WTC11 (cell line): ENCODE measurements around the gene BPIFB2. TPM values are rescaled to one million over a fixed set of nuclear protein-coding genes. Genes with fewer than 3 reads are reported as not detected.

Source experiments
- ATAC-seq: fragments of 200-7000 bp; cut with Tn5 transposase; 2 replicates; pipeline ENCODE4 v1.10.0; 2021; ENCODE audit warnings: mild to moderate bottlenecking, moderate library complexity
- CTCF ChIA-PET: fragments of 300-600 bp; sonication (Branson Sonifier 250); formaldehyde crosslinking; loops from one replicate; lab custom pipeline; 2021; ENCODE audit warnings: antibody characterized with exemption; lab: Charles Lee
- POLR2A ChIA-PET: fragments of 350-600 bp; sonication (Branson Sonifier 250); formaldehyde crosslinking; loops from one replicate; lab custom pipeline; 2021; ENCODE audit warnings: antibody characterized with exemption; lab: Charles Lee
- DNase-seq: peaks from one replicate; pipeline ENCODE4 v3.0.0; 2021; ENCODE audit warnings: low spot score
- H3K27ac Mint-ChIP-seq: 2 replicates; pipeline ENCODE4 v1.8.0; 2021; ENCODE audit warnings: mixed read lengths
- H3K27me3 Mint-ChIP-seq: 2 replicates; pipeline ENCODE4 v1.8.0; 2021; ENCODE audit warnings: low read depth, mild to moderate bottlenecking, moderate library complexity, mixed read lengths
- H3K36me3 Mint-ChIP-seq: 2 replicates; pipeline ENCODE4 v1.8.0; 2021; ENCODE audit warnings: mixed read lengths
- H3K4me1 Mint-ChIP-seq: 2 replicates; pipeline ENCODE4 v1.8.0; 2022; ENCODE audit warnings: mixed read lengths
- H3K4me3 Mint-ChIP-seq: 2 replicates; pipeline ENCODE4 v1.8.0; 2021; ENCODE audit warnings: mild to moderate bottlenecking, moderate library complexity, mixed read lengths
- H3K9me3 Mint-ChIP-seq: 2 replicates; pipeline ENCODE4 v1.8.0; 2021; ENCODE audit warnings: mixed read lengths
- ATF3 ChIP-seq: sonication (generic); formaldehyde crosslinking; conservative IDR thresholded peaks from 2 replicates; pipeline ENCODE4 v1.8.1; 2022; ENCODE audit warnings: mild to moderate bottlenecking, missing genetic modification reagents
- E2F4 ChIP-seq: sonication (generic); formaldehyde crosslinking; IDR thresholded peaks from 2 replicates; pipeline ENCODE4 v1.8.1; 2022; ENCODE audit warnings: low read depth, mild to moderate bottlenecking, moderate library complexity, missing genetic modification reagents, borderline replicate concordance
- ELF4 ChIP-seq: sonication (generic); formaldehyde crosslinking; IDR thresholded peaks from 2 replicates; pipeline ENCODE4 v1.8.1; 2022; ENCODE audit warnings: low read depth, mild to moderate bottlenecking, moderate library complexity, missing genetic modification reagents
- FOXP1 ChIP-seq: sonication (generic); formaldehyde crosslinking; IDR thresholded peaks from 2 replicates; pipeline ENCODE4 v1.8.0; 2022; ENCODE audit warnings: missing genetic modification reagents, mild to moderate bottlenecking, moderate library complexity, borderline replicate concordance
- JAZF1 ChIP-seq: fragments of 250-450 bp; sonication (Bioruptor Pico); IDR thresholded peaks from 2 replicates; pipeline ENCODE4 v1.9.0; 2021; ENCODE audit warnings: moderate library complexity, mild to moderate bottlenecking, inconsistent platforms
- NFYB ChIP-seq: sonication (generic); formaldehyde crosslinking; conservative IDR thresholded peaks from 2 replicates; pipeline ENCODE4 v1.8.0; 2022; ENCODE audit warnings: low read depth, missing genetic modification reagents
- NR3C1 ChIP-seq: sonication (generic); formaldehyde crosslinking; conservative IDR thresholded peaks from 2 replicates; pipeline ENCODE4 v1.8.1; 2023; ENCODE audit warnings: low read depth, mild to moderate bottlenecking, missing genetic modification reagents
- OVOL2 ChIP-seq: fragments of 250-450 bp; sonication (Bioruptor Pico); IDR thresholded peaks from 2 replicates; pipeline ENCODE4 v1.9.0; 2021; ENCODE audit warnings: mild to moderate bottlenecking, borderline replicate concordance
- PRDM15 ChIP-seq: sonication (generic); formaldehyde crosslinking; IDR thresholded peaks from 2 replicates; pipeline ENCODE4 v1.8.0; 2022; ENCODE audit warnings: missing genetic modification reagents
- PREB ChIP-seq: sonication (generic); formaldehyde crosslinking; IDR thresholded peaks from 2 replicates; pipeline ENCODE4 v1.8.1; 2022; ENCODE audit warnings: mild to moderate bottlenecking, missing genetic modification reagents, moderate library complexity, borderline replicate concordance
- SMAD4 ChIP-seq: sonication (generic); formaldehyde crosslinking; IDR thresholded peaks from 2 replicates; pipeline ENCODE4 v1.8.0; 2022; ENCODE audit warnings: mild to moderate bottlenecking, missing genetic modification reagents
- SOX15 ChIP-seq: fragments of 250-450 bp; sonication (Bioruptor Pico); IDR thresholded peaks from 2 replicates; pipeline ENCODE4 v1.9.0; 2021; ENCODE audit warnings: mild to moderate bottlenecking
- TEAD1 ChIP-seq: sonication (generic); formaldehyde crosslinking; IDR thresholded peaks from 2 replicates; pipeline ENCODE4 v1.8.0; 2022; ENCODE audit warnings: mild to moderate bottlenecking, missing genetic modification reagents
- ZMAT4 ChIP-seq: fragments of 250-450 bp; sonication (Bioruptor Pico); IDR thresholded peaks from 2 replicates; pipeline ENCODE4 v1.9.0; 2021; ENCODE audit warnings: mild to moderate bottlenecking
- total RNA-seq: library from RNA; stranded (reverse); gene quantifications from 3 replicates; pipeline ENCODE4 v1.2.3, GENCODE V29; 2021
- TF ChIP-seq, protein P1 (sequence below): sonication (generic); formaldehyde crosslinking; IDR thresholded peaks from 2 replicates; pipeline ENCODE4 v1.8.0; 2022; ENCODE audit warnings: mild to moderate bottlenecking, missing genetic modification reagents
- TF ChIP-seq, protein P2 (sequence below): sonication (generic); formaldehyde crosslinking; IDR thresholded peaks from 2 replicates; pipeline ENCODE4 v1.8.1; 2023; ENCODE audit warnings: mild to moderate bottlenecking, missing genetic modification reagents
- TF ChIP-seq, protein P3 (sequence below): fragments of 250-450 bp; sonication (Bioruptor Pico); IDR thresholded peaks from 2 replicates; pipeline ENCODE4 v1.9.0; 2021; ENCODE audit warnings: moderate library complexity, mild to moderate bottlenecking, inconsistent platforms, borderline replicate concordance
- TF ChIP-seq, protein P4 (sequence below): fragments of 200-600 bp; IDR thresholded peaks from 2 replicates; pipeline ENCODE4 v1.8.0; 2022; ENCODE audit warnings: antibody characterized with exemption
- TF ChIP-seq, protein P5 (sequence below): sonication (generic); formaldehyde crosslinking; conservative IDR thresholded peaks from 2 replicates; pipeline ENCODE4 v1.8.1; 2023; ENCODE audit warnings: mild to moderate bottlenecking, low read depth, missing genetic modification reagents, moderate library complexity

The BPIFB2 gene
- total RNA-seq, 1 experiment from 2014 or later, result 0.09 TPM

GRCh38 chr20:33054381-33054780 lies 46.9 kb downstream of the BPIFB2 start:
- ChIA-PET CTCF (no interaction called here), POLR2A (no interaction called here)
- no peaks in the 10 kb centered on the region for H3K9me3 Mint-ChIP-seq
- H3K36me3 Mint-ChIP-seq, result no peaks in the 10 kb centered on the region
- peaks cover 7% of the 10 kb centered on the region; the same call in 1 of the 2 replicates for H3K4me1 Mint-ChIP-seq
- ATAC-seq (no peak), DNase-seq (no peak)
- H3K4me3 Mint-ChIP-seq, result no peak overlapping the region
- no peak for TF ChIP-seq JAZF1 (CRISPR knock-in tag)
- TF ChIP-seq FOXP1 (CRISPR knock-in tag), result no peak
- TF ChIP-seq, protein P1, sequence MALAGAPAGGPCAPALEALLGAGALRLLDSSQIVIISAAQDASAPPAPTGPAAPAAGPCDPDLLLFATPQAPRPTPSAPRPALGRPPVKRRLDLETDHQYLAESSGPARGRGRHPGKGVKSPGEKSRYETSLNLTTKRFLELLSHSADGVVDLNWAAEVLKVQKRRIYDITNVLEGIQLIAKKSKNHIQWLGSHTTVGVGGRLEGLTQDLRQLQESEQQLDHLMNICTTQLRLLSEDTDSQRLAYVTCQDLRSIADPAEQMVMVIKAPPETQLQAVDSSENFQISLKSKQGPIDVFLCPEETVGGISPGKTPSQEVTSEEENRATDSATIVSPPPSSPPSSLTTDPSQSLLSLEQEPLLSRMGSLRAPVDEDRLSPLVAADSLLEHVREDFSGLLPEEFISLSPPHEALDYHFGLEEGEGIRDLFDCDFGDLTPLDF (CRISPR knock-in tag), result no peak
- no peak for TF ChIP-seq SOX15 (CRISPR knock-in tag)
- TF ChIP-seq ATF3 (CRISPR knock-in tag), result no peak
- no peak for TF ChIP-seq ZMAT4 (CRISPR knock-in tag)
- TF ChIP-seq, protein P2, sequence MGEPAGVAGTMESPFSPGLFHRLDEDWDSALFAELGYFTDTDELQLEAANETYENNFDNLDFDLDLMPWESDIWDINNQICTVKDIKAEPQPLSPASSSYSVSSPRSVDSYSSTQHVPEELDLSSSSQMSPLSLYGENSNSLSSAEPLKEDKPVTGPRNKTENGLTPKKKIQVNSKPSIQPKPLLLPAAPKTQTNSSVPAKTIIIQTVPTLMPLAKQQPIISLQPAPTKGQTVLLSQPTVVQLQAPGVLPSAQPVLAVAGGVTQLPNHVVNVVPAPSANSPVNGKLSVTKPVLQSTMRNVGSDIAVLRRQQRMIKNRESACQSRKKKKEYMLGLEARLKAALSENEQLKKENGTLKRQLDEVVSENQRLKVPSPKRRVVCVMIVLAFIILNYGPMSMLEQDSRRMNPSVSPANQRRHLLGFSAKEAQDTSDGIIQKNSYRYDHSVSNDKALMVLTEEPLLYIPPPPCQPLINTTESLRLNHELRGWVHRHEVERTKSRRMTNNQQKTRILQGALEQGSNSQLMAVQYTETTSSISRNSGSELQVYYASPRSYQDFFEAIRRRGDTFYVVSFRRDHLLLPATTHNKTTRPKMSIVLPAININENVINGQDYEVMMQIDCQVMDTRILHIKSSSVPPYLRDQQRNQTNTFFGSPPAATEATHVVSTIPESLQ, result no peak
- TF ChIP-seq NR3C1 (CRISPR knock-in tag), result no peak
- TF ChIP-seq SMAD4 (CRISPR knock-in tag), result no peak
- no peak for TF ChIP-seq NFYB
- no peak for TF ChIP-seq ELF4 (CRISPR knock-in tag)
- TF ChIP-seq TEAD1 (CRISPR knock-in tag), result no peak
- TF ChIP-seq, protein P3, sequence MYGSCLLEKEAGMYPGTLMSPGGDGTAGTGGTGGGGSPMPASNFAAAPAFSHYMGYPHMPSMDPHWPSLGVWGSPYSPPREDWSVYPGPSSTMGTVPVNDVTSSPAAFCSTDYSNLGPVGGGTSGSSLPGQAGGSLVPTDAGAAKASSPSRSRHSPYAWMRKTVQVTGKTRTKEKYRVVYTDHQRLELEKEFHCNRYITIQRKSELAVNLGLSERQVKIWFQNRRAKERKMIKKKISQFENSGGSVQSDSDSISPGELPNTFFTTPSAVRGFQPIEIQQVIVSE (CRISPR knock-in tag), result no peak
- no peak for TF ChIP-seq PRDM15 (CRISPR knock-in tag)
- TF ChIP-seq, protein P4, sequence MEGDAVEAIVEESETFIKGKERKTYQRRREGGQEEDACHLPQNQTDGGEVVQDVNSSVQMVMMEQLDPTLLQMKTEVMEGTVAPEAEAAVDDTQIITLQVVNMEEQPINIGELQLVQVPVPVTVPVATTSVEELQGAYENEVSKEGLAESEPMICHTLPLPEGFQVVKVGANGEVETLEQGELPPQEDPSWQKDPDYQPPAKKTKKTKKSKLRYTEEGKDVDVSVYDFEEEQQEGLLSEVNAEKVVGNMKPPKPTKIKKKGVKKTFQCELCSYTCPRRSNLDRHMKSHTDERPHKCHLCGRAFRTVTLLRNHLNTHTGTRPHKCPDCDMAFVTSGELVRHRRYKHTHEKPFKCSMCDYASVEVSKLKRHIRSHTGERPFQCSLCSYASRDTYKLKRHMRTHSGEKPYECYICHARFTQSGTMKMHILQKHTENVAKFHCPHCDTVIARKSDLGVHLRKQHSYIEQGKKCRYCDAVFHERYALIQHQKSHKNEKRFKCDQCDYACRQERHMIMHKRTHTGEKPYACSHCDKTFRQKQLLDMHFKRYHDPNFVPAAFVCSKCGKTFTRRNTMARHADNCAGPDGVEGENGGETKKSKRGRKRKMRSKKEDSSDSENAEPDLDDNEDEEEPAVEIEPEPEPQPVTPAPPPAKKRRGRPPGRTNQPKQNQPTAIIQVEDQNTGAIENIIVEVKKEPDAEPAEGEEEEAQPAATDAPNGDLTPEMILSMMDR, result no peak
- no peak for TF ChIP-seq E2F4 (CRISPR knock-in tag)
- TF ChIP-seq, protein P5, sequence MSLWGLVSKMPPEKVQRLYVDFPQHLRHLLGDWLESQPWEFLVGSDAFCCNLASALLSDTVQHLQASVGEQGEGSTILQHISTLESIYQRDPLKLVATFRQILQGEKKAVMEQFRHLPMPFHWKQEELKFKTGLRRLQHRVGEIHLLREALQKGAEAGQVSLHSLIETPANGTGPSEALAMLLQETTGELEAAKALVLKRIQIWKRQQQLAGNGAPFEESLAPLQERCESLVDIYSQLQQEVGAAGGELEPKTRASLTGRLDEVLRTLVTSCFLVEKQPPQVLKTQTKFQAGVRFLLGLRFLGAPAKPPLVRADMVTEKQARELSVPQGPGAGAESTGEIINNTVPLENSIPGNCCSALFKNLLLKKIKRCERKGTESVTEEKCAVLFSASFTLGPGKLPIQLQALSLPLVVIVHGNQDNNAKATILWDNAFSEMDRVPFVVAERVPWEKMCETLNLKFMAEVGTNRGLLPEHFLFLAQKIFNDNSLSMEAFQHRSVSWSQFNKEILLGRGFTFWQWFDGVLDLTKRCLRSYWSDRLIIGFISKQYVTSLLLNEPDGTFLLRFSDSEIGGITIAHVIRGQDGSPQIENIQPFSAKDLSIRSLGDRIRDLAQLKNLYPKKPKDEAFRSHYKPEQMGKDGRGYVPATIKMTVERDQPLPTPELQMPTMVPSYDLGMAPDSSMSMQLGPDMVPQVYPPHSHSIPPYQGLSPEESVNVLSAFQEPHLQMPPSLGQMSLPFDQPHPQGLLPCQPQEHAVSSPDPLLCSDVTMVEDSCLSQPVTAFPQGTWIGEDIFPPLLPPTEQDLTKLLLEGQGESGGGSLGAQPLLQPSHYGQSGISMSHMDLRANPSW (CRISPR knock-in tag), result no peak
- TF ChIP-seq PREB (CRISPR knock-in tag), result no peak
- TF ChIP-seq OVOL2 (CRISPR knock-in tag), result no peak
- H3K27me3 Mint-ChIP-seq, result no peaks in the 10 kb centered on the region; the same call in 1 of the 2 replicates
- no peak overlapping the region for H3K27ac Mint-ChIP-seq
